ENCODE results near the gene S100A11. TPM values are rescaled to one million over a fixed set of nuclear protein-coding genes. Genes with fewer than 3 reads are reported as not detected.
A peak's percentile ranks its signal among the peaks of the same experiment; 100 is the strongest.

Gene S100A11
- total RNA-seq, 1 experiment from 2014 or later, result 658 TPM

- no peak for DNase-seq (ENCODE audit: low spot score)
Measured at GRCh38 chr1:152002960-152003359, 33.8 kb downstream of the S100A11 start.

DNA sequence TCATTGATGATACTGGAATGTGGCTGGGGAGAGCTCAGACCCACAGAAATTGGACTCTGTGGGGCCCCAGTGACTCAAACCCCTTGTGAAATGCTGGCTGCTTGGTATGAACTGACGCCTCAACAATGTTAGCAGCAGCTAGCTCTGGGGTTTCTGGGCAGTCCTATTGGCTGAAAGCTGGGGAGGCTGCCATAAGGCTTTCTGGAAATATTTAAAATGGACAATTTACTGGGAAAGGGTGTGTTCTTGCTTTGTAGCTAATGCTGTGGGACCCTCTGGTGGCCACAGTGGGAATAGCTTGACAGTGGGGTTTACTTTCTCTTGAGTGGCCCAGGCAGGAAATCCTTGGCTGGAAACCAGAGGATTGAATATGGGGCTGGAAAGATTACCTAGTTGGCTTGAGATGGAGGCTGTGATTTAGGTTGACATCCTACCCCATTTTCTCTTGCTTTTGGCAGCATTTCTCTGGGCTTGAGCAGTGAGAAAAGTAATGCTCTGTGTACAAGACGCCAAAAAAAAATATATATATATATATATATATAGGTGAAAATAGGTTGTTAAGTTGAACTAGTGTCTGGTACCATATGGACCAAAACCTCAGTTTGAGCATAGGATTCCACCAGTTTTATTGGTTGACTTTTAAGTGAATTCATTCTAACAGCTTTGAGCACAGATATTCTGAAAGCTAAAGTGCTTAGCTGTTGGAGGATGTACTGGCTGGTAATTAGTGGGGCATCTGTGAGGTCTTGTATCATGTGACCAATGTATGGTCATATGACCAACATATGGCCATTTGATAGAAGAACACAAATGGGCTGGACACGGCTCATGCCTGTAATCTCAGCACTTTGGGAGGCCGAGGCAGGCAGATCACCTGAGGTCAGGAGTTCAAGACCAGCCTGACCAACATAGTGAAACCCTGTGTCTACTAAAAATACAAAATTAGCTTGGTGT is 34.9 kb downstream of the S100A11 start:
- peak; percentile 92 for DNase-seq (ENCODE audit: low spot score)

GRCh38 chr1:152000964-152001630 is 35.7 kb downstream of the S100A11 start:
- no peak for DNase-seq (ENCODE audit: low spot score)

- peak; percentile 54 for DNase-seq (ENCODE audit: low spot score)
Measured at GRCh38 chr1:151998611-151999362, 38.0 kb downstream of the S100A11 start.

DNA sequence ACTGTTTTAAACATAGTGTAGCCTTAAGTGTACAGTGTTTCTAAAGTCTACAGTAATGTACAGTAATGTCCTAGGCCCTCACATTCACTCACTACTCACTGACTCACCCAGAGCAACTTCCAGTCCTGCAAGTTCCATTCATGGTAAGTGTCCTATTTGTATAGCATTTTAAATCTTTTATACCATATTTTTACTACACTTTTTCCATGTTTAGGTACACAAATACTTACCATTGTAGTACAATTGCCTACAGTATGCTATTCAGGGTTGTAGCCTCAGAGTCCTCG is 39.6 kb downstream of the S100A11 start:
- no peak for DNase-seq (ENCODE audit: low spot score)

DNA sequence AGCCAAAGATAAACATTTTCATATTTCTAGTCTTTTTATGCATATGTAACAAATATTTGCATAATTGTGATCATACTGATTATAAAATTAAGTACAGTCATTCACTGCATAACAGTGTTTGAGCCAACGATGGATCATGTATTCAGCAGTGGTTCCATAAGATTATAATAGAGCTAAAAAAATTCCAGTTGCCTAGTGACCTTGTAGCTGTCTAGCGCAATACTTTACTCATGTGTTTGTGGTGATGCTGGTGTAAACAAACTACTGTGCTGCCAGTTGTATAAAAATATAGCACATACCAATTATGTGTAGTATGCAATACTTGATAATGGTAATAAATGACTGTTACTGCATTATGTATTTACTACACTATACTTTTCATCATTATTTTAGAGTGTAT is 41.0 kb downstream of the S100A11 start:
- no peak for DNase-seq (ENCODE audit: low spot score)

GRCh38 chr1:151994956-151995355 is 41.8 kb downstream of the S100A11 start:
- DNase-seq (ENCODE audit: low spot score), result peak; percentile 100

DNA sequence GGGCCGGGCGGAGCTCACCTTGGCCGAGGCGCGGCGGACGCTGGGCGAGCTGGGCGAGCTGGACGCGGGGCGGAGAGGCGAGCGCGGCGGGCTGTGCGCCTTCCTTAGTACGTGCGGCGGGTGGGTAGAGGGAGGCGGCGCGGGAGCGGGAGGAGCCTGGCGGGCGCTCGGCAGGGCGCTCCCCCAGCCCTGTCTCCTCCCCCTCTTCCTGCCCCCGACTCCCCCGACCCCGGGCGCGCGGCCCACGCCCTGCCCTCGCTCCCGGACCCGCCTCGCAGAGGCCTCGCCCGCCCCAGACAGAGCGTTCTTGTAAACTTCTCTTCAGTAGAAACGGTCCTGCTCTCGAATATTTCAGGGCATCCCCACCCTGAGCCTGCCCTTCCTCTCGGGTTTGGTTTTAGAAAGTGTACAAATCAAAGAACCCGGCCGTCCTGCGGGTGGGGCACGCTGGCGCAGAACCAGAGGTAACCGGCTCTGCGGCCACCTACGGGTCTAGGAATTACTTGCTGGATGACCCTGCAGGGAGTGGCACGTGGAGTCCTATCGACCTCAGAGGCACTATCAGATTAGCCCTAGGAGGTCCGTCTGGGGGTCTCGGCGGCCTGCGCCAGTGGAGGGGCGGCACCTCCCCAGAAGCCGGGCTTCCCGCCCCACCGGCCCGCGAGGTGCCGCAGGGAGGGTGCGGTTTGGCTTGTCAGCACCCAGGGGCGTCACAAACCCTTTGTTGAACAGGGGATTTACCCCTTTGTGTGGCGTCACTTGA is 42.9 kb downstream of the S100A11 start, which contains the start of gene S100A10:
Gene S100A10, minus strand, starts transcription at position 126 of the 763 bp plus-strand sequence. CDS start 7,629 bp downstream, outside the sequence.
- DNase-seq (ENCODE audit: low spot score), result peak; percentile 89

DNA sequence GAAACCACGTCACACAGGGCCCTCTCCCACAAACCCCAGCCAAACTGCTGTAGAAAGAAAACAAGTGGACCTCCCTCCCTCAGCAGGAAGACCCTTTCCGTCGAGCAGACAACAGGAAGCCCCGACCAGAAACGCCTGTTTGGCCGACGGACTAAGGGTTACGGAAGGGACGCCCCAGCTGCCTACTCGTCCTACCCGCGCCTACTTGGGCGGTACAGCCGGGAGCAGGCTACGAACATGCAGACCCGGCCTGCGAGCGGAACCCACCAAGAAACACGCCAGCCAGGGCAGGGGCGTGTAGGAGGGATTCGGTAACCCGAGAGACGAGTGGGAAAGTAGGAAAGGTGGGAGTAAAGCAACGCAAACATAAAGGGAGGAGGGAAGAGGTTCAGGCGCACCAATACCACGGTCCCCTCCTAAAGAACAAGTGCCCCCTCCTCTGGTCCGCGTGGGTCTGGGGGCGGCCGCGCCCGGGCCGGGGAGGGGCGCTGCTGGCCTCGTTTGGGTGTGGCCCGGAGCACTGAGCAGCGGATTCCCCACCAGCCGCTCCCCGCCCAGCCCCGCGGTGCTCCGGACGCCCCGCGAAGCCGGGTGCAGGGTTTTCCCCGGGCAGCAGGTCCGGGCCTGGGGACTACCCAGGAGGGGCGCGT is 43.6 kb downstream of the S100A11 start:
- no peak for DNase-seq (ENCODE audit: low spot score)

DNA sequence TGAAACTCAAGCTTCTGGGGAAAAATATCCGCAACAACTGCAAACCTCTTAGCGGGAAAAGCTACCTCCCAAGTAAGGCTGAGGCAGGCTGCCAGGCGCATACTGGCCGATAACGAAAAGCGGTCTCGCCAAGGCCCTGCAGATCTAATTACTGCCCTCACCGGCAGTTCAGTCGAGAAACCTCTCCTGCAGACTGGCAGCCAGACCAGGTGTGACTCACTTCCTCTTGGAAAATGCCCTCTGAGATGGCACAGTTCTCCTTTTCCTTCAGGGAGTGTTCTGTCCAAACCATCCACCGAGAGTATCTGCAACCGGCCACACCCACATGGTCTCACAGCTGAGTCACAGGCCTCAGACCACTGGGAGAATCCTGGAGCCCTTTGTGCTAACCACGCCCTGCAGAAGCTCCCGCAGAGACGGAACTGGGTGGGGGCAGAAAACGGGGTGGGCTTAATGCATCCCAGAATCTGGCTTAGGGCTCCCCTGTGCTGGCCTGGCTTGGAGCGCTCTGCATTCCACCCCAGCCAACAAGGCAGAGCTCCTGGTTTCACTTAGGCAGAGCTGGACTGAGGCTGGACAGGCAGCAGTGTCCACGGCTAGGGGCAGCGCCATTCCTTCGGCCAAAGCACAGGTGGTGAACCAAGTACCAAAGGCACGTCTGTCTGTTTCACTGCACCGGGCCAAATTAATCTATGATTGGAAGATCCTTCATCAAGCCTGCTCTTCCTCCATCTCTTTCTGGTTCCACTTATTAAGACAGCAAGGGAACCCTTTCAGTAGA is 44.3 kb downstream of the S100A11 start:
- DNase-seq (ENCODE audit: low spot score), result peak; percentile 100

DNA sequence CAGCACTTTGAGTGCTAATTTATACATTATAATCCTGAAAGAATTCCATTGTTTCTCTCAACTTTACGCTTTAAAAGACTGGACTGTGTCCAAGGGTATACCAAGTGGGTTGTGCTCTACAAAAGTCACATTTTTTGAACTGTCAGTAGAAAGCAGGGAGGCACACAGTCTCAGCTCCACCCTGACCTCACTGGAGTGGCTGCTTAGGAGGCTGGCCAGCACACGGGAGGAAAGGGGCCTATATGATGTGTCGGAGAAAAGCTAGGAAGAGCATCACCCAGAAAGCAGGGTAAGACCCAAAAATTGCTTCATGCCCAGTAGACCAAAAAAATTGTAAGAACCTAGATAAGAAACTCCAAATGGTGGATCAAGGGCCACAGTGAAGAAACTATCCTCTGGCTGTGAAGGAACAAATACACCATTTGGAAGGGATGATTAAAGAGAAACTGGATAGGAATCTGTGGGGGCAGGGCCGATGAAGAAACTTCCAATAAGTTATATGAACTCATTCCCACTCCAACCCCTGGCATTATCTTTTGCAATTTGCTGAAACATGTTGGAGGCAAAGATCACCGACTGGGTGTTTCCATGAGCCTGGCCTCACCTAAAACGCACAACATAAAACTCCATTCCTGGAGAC is 45.0 kb downstream of the S100A11 start:
- peak; percentile 63 for DNase-seq (ENCODE audit: low spot score)

- DNase-seq (ENCODE audit: low spot score), result peak; percentile 82
Measured at GRCh38 chr1:151990856-151991198, 46.0 kb downstream of the S100A11 start.

DNA sequence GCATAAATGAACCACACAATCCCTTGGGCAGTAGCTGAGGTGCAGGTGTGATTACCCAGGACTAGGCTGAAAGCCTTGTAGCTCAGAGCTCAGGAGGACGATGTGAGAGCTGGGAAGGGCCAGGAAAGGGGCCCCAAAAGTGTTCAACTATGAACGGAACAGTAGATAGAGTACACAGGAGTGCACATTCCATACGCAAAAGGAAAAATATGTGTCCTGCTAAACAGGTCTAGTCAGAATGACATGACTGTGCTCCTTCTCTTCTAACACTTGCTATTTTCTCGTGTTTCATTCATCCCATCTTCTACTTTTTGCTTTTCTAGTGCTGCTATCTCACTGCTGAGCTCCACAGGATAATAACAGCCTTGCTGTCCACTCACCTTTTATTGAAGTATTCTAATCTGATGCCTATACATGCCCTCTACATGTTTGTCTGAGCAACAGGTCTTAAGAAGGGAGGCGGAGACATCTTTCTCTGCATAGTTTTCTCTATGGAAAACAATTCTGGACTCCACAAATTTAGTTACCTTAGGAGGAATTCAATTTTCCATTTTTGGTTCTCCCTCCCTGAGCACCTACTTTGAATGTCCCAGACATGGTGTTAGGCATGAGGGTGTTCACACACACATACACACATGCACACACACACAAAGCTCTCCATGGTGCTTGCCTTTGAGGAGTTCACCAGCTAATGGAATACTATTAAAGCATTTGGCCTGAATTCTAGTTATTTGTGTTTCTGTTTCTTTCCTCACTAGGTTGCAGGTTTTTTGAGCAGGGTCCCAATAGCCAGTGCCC is 46.5 kb downstream of the S100A11 start:
- peak; percentile 35 for DNase-seq (ENCODE audit: low spot score)

- DNase-seq (ENCODE audit: low spot score), result peak; percentile 96
Measured at GRCh38 chr1:151989211-151989862, 47.5 kb downstream of the S100A11 start.

DNA sequence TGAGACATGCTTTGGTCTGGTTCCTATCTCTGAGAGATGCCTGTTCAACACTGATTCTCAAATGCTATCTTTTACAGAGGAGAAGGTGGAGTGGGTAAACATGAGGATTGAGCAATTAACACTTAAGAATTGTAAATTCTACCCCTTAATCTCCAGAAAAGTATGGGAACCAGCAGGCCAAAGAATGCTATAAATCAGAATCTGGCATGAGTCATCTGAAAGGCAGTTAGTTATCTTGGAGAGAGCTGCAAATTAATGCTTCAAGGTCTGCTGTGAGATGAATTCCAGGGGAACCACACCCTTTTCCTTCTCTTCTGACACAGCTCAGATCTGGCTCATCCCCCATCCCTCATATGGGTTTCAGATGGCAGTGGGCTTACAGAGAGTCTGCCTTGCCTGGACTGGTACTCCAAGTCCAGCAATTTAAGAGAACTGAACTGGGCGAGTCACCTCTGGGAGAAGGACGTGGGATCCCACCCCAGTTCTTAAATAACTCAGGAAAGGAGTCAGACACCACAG is 48.3 kb downstream of the S100A11 start:
- peak; percentile 100 for DNase-seq (ENCODE audit: low spot score)

- DNase-seq (ENCODE audit: low spot score), result peak; percentile 59
Measured at GRCh38 chr1:151986501-151987190, 50.2 kb downstream of the S100A11 start.

DNA sequence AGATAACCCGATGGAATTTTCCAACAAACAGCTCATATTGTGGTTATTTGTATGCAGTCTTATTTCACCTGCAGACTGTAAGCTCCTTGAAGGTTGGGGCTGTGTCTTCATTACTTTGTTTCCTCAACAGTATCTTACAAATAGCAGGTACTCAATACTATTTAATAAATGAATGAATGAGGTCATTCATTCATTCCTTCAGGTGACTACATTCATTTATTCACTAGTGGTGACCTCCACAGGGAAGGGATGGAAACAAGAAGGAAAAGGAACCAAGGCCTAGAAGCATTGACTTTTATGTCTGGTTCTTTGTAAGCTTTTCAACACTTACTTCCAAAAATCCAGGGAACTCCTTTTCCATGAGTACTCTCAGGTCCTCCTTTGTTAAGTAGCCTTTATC is 51.0 kb downstream of the S100A11 start:
- DNase-seq (ENCODE audit: low spot score), result no peak

DNA sequence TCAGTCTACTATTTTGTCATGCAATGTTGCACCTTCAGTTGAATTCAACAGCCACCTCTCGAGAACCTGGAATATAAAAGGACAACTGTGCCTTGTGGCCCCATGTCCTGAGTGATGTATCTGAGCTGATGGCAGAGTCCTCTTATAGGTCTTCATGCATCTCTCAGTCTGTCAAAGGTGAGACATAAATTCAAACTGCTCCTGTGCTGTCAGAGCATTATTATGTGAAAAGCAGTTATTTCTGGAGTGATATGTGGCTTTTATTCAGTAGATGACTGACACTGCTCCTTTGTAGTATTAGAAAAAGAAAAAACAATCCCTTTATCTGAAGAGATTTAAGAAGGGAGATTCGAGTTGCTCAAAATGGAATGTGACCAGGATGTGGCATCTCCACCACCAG is 51.5 kb downstream of the S100A11 start:
- DNase-seq (ENCODE audit: low spot score), result no peak

Measured in A172 (cell line).